ENCODE measurements around the gene EMC7. TPM values are rescaled to one million over a fixed set of nuclear protein-coding genes. Genes with fewer than 3 reads are reported as not detected.

The EMC7 gene
- total and polyA plus RNA-seq, 2 donors (not counting 1 experiment from before 2014, with no cell fraction given) = 18.4 to 29.9 TPM

GRCh38 chr15:34132881-34133280 lies 31.2 kb upstream of the EMC7 start:
- Mint-ChIP-seq H3K4me3 (no peak overlapping the region), H3K27me3 (no peaks in the 10 kb centered on the region), H3K4me1 (no peaks in the 10 kb centered on the region), H3K9me3 (ENCODE audit: insufficient read depth) (no peaks in the 10 kb centered on the region), H3K27ac (no peak overlapping the region)
- no CpG with 5 or more reads among the region's 1 CpG for WGBS (ENCODE audit: insufficient coverage)
- ATAC-seq (ENCODE audit: low read depth) (no peak), DNase-seq (no peak)
- Histone ChIP-seq H3K27ac (ENCODE audit: low read length in 2 of 2) (no peak overlapping the region), H3K4me2 (replicated peaks; ENCODE audit: low read depth, low read length, poor library complexity, severe bottlenecking) (no peak overlapping the region), H3K79me2 (ENCODE audit: control insufficient read depth, insufficient read depth, low read length) (no peaks in the 10 kb centered on the region), H3K9me3 (ENCODE audit: control extremely low read depth in 1 of 3, control insufficient read depth in 2 of 3, insufficient read depth in 1 of 3, low read length in 2 of 3) (no peaks in the 10 kb centered on the region), H3K27me3 (replicated peaks in 1 of 4; ENCODE audit: control extremely low read depth in 1 of 4, control insufficient read depth in 3 of 4, insufficient read depth in 4 of 4, low read length in 3 of 4) (no peaks in the 10 kb centered on the region), H3K4me3 (ENCODE audit: control extremely low read depth in 1 of 5, extremely low read depth in 1 of 5, insufficient read depth in 1 of 5, low read depth in 2 of 5, low read length in 4 of 5) (no peak overlapping the region), H4K20me1 (ENCODE audit: control insufficient read depth, insufficient read depth, low read length, poor library complexity, severe bottlenecking) (no peaks in the 10 kb centered on the region), H2AFZ (ENCODE audit: insufficient read depth, low read depth, low read length, poor library complexity, severe bottlenecking) (no peak overlapping the region), H3K36me3 (replicated peaks in 1 of 2; ENCODE audit: control extremely low read depth in 1 of 2, control insufficient read depth in 1 of 2, extremely low read depth in 1 of 2, insufficient read depth in 2 of 2, low read length in 1 of 2) (no peaks in the 10 kb centered on the region), H3K4me1 (ENCODE audit: control insufficient read depth in 2 of 2, insufficient read depth in 2 of 2, low read length in 2 of 2) (no peaks in the 10 kb centered on the region), H3K9ac (ENCODE audit: low read length) (no peak overlapping the region)
- ChIA-PET CTCF (interaction anchor here (0.6 kb wide), 1 partner anchor 70 kb away, joined by 3 read pairs; no protein-coding TSS in a partner anchor), POLR2A (no interaction called here)
- intact Hi-C loops (cut with micrococcal nuclease) = no loop called here
- no peak for TF ChIP-seq EZH2 (IDR thresholded peaks at IDR 0.05; ENCODE audit: borderline replicate concordance, insufficient read depth, low read depth, low read length, poor library complexity, severe bottlenecking)
- TF ChIP-seq CTCF (IDR thresholded peaks at IDR 0.05) = no peak

- Histone ChIP-seq H3K4me1 (ENCODE audit: control insufficient read depth in 2 of 2, insufficient read depth in 2 of 2, low read length in 2 of 2) (no peaks in the 10 kb centered on the region), H3K79me2 (ENCODE audit: control insufficient read depth, insufficient read depth, low read length) (no peaks in the 10 kb centered on the region), H3K27me3 (replicated peaks in 1 of 4; ENCODE audit: control extremely low read depth in 1 of 4, control insufficient read depth in 3 of 4, insufficient read depth in 4 of 4, low read length in 3 of 4) (no peaks in the 10 kb centered on the region), H3K27ac (ENCODE audit: low read length in 2 of 2) (no peak overlapping the region), H3K4me2 (replicated peaks; ENCODE audit: low read depth, low read length, poor library complexity, severe bottlenecking) (no peak overlapping the region), H3K36me3 (replicated peaks in 1 of 2; ENCODE audit: control extremely low read depth in 1 of 2, control insufficient read depth in 1 of 2, extremely low read depth in 1 of 2, insufficient read depth in 2 of 2, low read length in 1 of 2) (no peaks in the 10 kb centered on the region), H3K9ac (ENCODE audit: low read length) (no peak overlapping the region), H3K9me3 (ENCODE audit: control extremely low read depth in 1 of 3, control insufficient read depth in 2 of 3, insufficient read depth in 1 of 3, low read length in 2 of 3) (no peaks in the 10 kb centered on the region), H4K20me1 (ENCODE audit: control insufficient read depth, insufficient read depth, low read length, poor library complexity, severe bottlenecking) (no peaks in the 10 kb centered on the region), H3K4me3 (ENCODE audit: control extremely low read depth in 1 of 5, extremely low read depth in 1 of 5, insufficient read depth in 1 of 5, low read depth in 2 of 5, low read length in 4 of 5) (no peak overlapping the region), H2AFZ (ENCODE audit: insufficient read depth, low read depth, low read length, poor library complexity, severe bottlenecking) (no peak overlapping the region)
- H3K27me3 Mint-ChIP-seq = peaks cover under 1% of the 10 kb centered on the region
- intact Hi-C loops (cut with micrococcal nuclease) = no loop called here
- TF ChIP-seq CTCF (IDR thresholded peaks at IDR 0.05) = no peak
- TF ChIP-seq EZH2 (IDR thresholded peaks at IDR 0.05; ENCODE audit: borderline replicate concordance, insufficient read depth, low read depth, low read length, poor library complexity, severe bottlenecking) = no peak
- H3K4me1 Mint-ChIP-seq = no peaks in the 10 kb centered on the region
- no peaks in the 10 kb centered on the region for H3K9me3 Mint-ChIP-seq (ENCODE audit: insufficient read depth)
- no peak overlapping the region for H3K4me3 Mint-ChIP-seq
- ChIA-PET CTCF (no interaction called here), POLR2A (no interaction called here)
- DNase-seq (no peak), ATAC-seq (ENCODE audit: low read depth) (no peak)
- H3K27ac Mint-ChIP-seq = no peak overlapping the region
- no CpG with 5 or more reads among the region's 2 CpGs for WGBS (ENCODE audit: insufficient coverage)
Observed at GRCh38 chr15:34128898-34129297, 27.2 kb upstream of the EMC7 start.

Measured in B cell (primary cell).